GM12864 (cell line): ENCODE results near the gene LRRC4C.
"Not testable (repeated sequence)": the region's sequence is repeated elsewhere in the genome, so short reads cannot be mapped to it uniquely, and the experiment has no call there.

Source experiments
- DNase-seq: peaks from one replicate; pipeline ENCODE4 v3.0.0-alpha.2; 2011; ENCODE audit warnings: low read depth
- H3K4me3 ChIP-seq: 2 replicates; pipeline ENCODE4 v1.5.1; 2011; ENCODE audit warnings: mild to moderate bottlenecking, low read depth, low read length, control low read depth
- CTCF ChIP-seq: IDR thresholded peaks from 2 replicates; pipeline ENCODE4 v1.5.1; 2011; ENCODE audit warnings: low read depth, mild to moderate bottlenecking, moderate library complexity, low read length, control low read depth, inconsistent platforms; ENCODE audit errors: missing control alignments

The LRRC4C gene

GRCh38 chr11:40179541-40179940 lies 1279.9 kb downstream of the LRRC4C start:
- TF ChIP-seq CTCF: no peak
- no peak for DNase-seq
- no peak overlapping the region for H3K4me3 ChIP-seq

GRCh38 chr11:40178470-40178869 lies 1281.0 kb downstream of the LRRC4C start:
- no peak for TF ChIP-seq CTCF
- DNase-seq: no peak
- H3K4me3 ChIP-seq: no peak overlapping the region

GRCh38 chr11:40175980-40176379 lies 1283.5 kb downstream of the LRRC4C start:
- no peak for TF ChIP-seq CTCF
- no peak overlapping the region for H3K4me3 ChIP-seq
- no peak for DNase-seq

GRCh38 chr11:40170078-40170477 lies 1289.4 kb downstream of the LRRC4C start:
- no peak for TF ChIP-seq CTCF
- DNase-seq: no peak
- no peak overlapping the region for H3K4me3 ChIP-seq

GRCh38 chr11:40168414-40168813 lies 1291.0 kb downstream of the LRRC4C start:
- H3K4me3 ChIP-seq: no peak overlapping the region
- DNase-seq: no peak
- no peak for TF ChIP-seq CTCF

GRCh38 chr11:40167805-40168204 lies 1291.6 kb downstream of the LRRC4C start:
- not testable (repeated sequence) for DNase-seq, H3K4me3 ChIP-seq

- DNase-seq: no peak
- no peak overlapping the region for H3K4me3 ChIP-seq
- no peak for TF ChIP-seq CTCF
These were observed 1292.6 kb downstream of the LRRC4C start for GRCh38 chr11:40166892-40167291.
